Glutamatergic neuron (in vitro differentiated cells): Measurements from ENCODE around the gene SSR3. TPM values are rescaled to one million over a fixed set of nuclear protein-coding genes. Genes with fewer than 3 reads are reported as not detected.

Experiments
- DNase-seq: peaks from one replicate; pipeline ENCODE4 v3.0.0; 2022
- H3K27ac Mint-ChIP-seq: one replicate; pipeline ENCODE4 v1.8.0; 2020; ENCODE audit warnings: mild to moderate bottlenecking, mixed read lengths, inconsistent platforms; ENCODE audit not compliant: unreplicated experiment
- H3K27me3 Mint-ChIP-seq: one replicate; pipeline ENCODE4 v1.8.0; 2020; ENCODE audit warnings: mild to moderate bottlenecking, moderate library complexity, mixed read lengths, inconsistent platforms; ENCODE audit not compliant: unreplicated experiment
- H3K36me3 Mint-ChIP-seq: one replicate; pipeline ENCODE4 v1.8.0; 2020; ENCODE audit warnings: mild to moderate bottlenecking, mixed read lengths, inconsistent platforms; ENCODE audit not compliant: unreplicated experiment
- H3K4me1 Mint-ChIP-seq: one replicate; pipeline ENCODE4 v1.8.0; 2020; ENCODE audit warnings: mild to moderate bottlenecking, low read depth, mixed read lengths, inconsistent platforms; ENCODE audit not compliant: unreplicated experiment
- H3K4me3 Mint-ChIP-seq: one replicate; pipeline ENCODE4 v1.8.0; 2020; ENCODE audit warnings: mild to moderate bottlenecking, mixed read lengths, inconsistent platforms; ENCODE audit not compliant: unreplicated experiment
- H3K9me3 Mint-ChIP-seq: one replicate; pipeline ENCODE4 v1.8.0; 2020; ENCODE audit warnings: mild to moderate bottlenecking, moderate library complexity, mixed read lengths, inconsistent platforms; ENCODE audit not compliant: unreplicated experiment
- CTCF ChIP-seq: fragments of 200-600 bp; sonication (generic); IDR thresholded peaks from one replicate; pipeline ENCODE4 v1.5.0; 2021; ENCODE audit not compliant: partially characterized antibody, unreplicated experiment
- total RNA-seq: library from RNA; stranded (reverse); fragmentation: NEBNext Ultra II Directional; extraction: Animal tissue kit (Norgen Biotek cat#: 25700); gene quantifications from one replicate; pipeline ENCODE4 v1.2.1, GENCODE V29; 2021; ENCODE audit not compliant: unreplicated experiment

The SSR3 gene
- total RNA-seq, 1 donor from 2014 or later = 94.5 TPM

GRCh38 chr3:156561533-156561932 is 6.6 kb upstream of the SSR3 start:
- Mint-ChIP-seq H3K4me3 (no peak overlapping the region), H3K27me3 (no peaks in the 10 kb centered on the region), H3K9me3 (no peaks in the 10 kb centered on the region), H3K36me3 (no peaks in the 10 kb centered on the region), H3K4me1 (peaks cover 2% of the 10 kb centered on the region), H3K27ac (no peak overlapping the region)
- TF ChIP-seq CTCF = no peak
- no peak for DNase-seq

DNA sequence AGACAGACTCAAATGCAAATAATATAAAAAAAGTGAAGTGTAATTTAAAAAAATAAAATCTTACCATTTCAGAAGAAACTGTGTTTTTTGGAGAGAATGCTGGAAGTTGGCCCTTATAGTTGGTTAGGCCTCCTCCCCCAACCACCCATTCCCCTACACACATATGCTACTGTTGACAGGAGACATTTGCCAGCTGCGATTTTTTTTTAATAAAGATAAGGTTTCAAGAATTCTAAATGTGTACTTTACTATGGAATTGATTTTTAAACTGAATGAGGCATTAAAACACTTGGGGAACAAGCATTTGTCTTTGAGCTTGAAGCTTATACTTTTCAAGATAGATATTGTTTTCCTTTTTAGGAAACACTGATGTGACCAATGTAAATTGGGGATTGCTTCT is 4.4 kb upstream of the SSR3 start:
- no peak for TF ChIP-seq CTCF
- no peak overlapping the region for H3K27ac Mint-ChIP-seq

GRCh38 chr3:156558389-156558788 is 3.5 kb upstream of the SSR3 start:
- peaks cover 7% of the 10 kb centered on the region for H3K9me3 Mint-ChIP-seq
- no peaks in the 10 kb centered on the region for H3K36me3 Mint-ChIP-seq

More for the DNA sequence above, 4.4 kb upstream of the SSR3 start:
- H3K9me3 Mint-ChIP-seq = peaks cover 7% of the 10 kb centered on the region
- H3K4me1 Mint-ChIP-seq = peaks cover 2% of the 10 kb centered on the region
- no peak for DNase-seq
- no peaks in the 10 kb centered on the region for H3K36me3 Mint-ChIP-seq
- no peak overlapping the region for H3K4me3 Mint-ChIP-seq
- peaks cover 4% of the 10 kb centered on the region for H3K27me3 Mint-ChIP-seq

GRCh38 chr3:156554515-156554841 is 439 bp downstream of the SSR3 start:
- Mint-ChIP-seq H3K36me3 (no peaks in the 10 kb centered on the region), H3K27ac (peak overlapping the region; percentile 20), H3K4me1 (peaks cover 24% of the 10 kb centered on the region), H3K9me3 (peaks cover 7% of the 10 kb centered on the region), H3K27me3 (peaks cover 4% of the 10 kb centered on the region), H3K4me3 (peak overlapping the region; percentile 96)
- DNase-seq = no peak
- TF ChIP-seq CTCF = no peak

More at GRCh38 chr3:156558389-156558788, 3.5 kb upstream of the SSR3 start:
- TF ChIP-seq CTCF = no peak
- DNase-seq = no peak
- H3K27ac Mint-ChIP-seq = no peak overlapping the region
- H3K27me3 Mint-ChIP-seq = peaks cover 4% of the 10 kb centered on the region
- no peak overlapping the region for H3K4me3 Mint-ChIP-seq
- peaks cover 7% of the 10 kb centered on the region for H3K4me1 Mint-ChIP-seq

DNA sequence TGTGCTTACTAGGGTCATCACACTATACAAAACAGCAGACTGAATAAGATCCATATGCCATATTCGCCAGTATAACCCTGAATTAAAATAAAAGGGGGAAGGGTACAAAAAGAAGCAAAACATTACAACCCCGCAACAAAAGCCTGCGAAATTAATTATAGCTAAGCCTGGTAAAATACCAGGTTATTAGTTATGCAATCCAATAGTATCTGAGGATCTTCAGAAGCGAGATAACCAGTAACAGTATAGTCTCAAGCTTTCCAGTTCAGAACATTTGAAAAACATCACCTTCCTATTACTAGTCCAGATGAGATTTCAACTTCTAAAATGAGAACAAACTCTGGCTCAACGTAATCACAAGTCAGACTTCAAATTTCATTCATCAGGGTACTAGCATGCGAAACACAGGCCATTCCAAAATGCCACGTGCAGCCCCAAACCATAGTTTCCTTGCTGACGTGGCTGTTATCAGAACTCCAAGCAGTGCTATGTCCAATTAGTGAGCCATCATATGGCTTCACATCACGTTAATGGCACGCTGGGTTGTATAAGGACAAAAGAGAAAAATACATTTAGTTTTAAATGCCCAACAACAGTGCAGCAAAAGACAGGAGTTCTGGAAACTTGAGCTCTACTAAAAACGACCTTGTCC is 1.1 kb downstream of the SSR3 start:
- Mint-ChIP-seq H3K4me3 (peak overlapping the region; percentile 96), H3K27me3 (peaks cover 4% of the 10 kb centered on the region), H3K4me1 (peaks cover 22% of the 10 kb centered on the region), H3K36me3 (no peaks in the 10 kb centered on the region), H3K27ac (peak overlapping the region; percentile 28), H3K9me3 (peaks cover 7% of the 10 kb centered on the region)
- TF ChIP-seq CTCF = no peak
- no peak for DNase-seq
